HepG2 (cell line): ENCODE data around the gene ISCA1. TPM values are rescaled to one million over a fixed set of nuclear protein-coding genes. Genes with fewer than 3 reads are reported as not detected.

Source experiments
- BHLHE40 ChIP-seq: IDR thresholded peaks from 2 replicates; pipeline ENCODE4 v1.6.1; 2011; ENCODE audit warnings: low read length, improper control_type of control experiment
- EP300 ChIP-seq, 3 experiments: sonication (generic) in 1 of 3; formaldehyde crosslinking in 1 of 3; IDR thresholded peaks; 2 replicates each; pipeline versions ENCODE4 v1.5.1 to v1.6.1; 2011 to 2020; ENCODE audit warnings: low read depth in 2 of 3, low read length in 2 of 3, borderline replicate concordance in 1 of 3, improper control_type of control experiment in 1 of 3, mild to moderate bottlenecking in 1 of 3, missing genetic modification reagents in 1 of 3, moderate library complexity in 1 of 3
- MATR3 ChIP-seq: sonication (generic); formaldehyde crosslinking; IDR thresholded peaks from 2 replicates; pipeline ENCODE4 v1.4.0; 2020; ENCODE audit warnings: missing genetic modification reagents
- RELA ChIP-seq: sonication (generic); formaldehyde crosslinking; IDR thresholded peaks from 2 replicates; pipeline ENCODE4 v1.4.0; 2020; ENCODE audit warnings: missing genetic modification reagents
- RFX1 ChIP-seq: fragments of 450-650 bp; IDR thresholded peaks from 2 replicates; pipeline ENCODE4 v1.6.1; 2017
- SIX4 ChIP-seq: sonication (generic); formaldehyde crosslinking; IDR thresholded peaks from 2 replicates; pipeline ENCODE4 v1.4.0; 2020; ENCODE audit warnings: missing genetic modification reagents
- SPEN ChIP-seq: sonication (generic); formaldehyde crosslinking; IDR thresholded peaks from 2 replicates; pipeline ENCODE4 v1.5.1; 2020; ENCODE audit warnings: low read depth, mild to moderate bottlenecking, missing genetic modification reagents
- TRAFD1 ChIP-seq: sonication (generic); formaldehyde crosslinking; IDR thresholded peaks from 2 replicates; pipeline ENCODE4 v1.5.1; 2020; ENCODE audit warnings: missing genetic modification reagents, mild to moderate bottlenecking, borderline replicate concordance
- ZNF207 ChIP-seq: fragments of 450-650 bp; IDR thresholded peaks from 2 replicates; pipeline ENCODE4 v1.6.1; 2016; ENCODE audit warnings: antibody characterized with exemption, borderline replicate concordance
- ZNF382 ChIP-seq: sonication (generic); formaldehyde crosslinking; IDR thresholded peaks from 2 replicates; pipeline ENCODE4 v1.5.0; 2020; ENCODE audit warnings: missing genetic modification reagents, mild to moderate bottlenecking, borderline replicate concordance
- ZNF451 ChIP-seq: sonication (generic); formaldehyde crosslinking; IDR thresholded peaks from 2 replicates; pipeline ENCODE4 v1.5.0; 2020; ENCODE audit warnings: mild to moderate bottlenecking, missing genetic modification reagents
- ZNF576 ChIP-seq: sonication (generic); formaldehyde crosslinking; IDR thresholded peaks from 2 replicates; pipeline ENCODE4 v1.4.0; 2020; ENCODE audit warnings: mild to moderate bottlenecking, missing genetic modification reagents
- ZNF709 ChIP-seq: sonication (generic); formaldehyde crosslinking; IDR thresholded peaks from 2 replicates; pipeline ENCODE4 v1.5.0; 2020; ENCODE audit warnings: mild to moderate bottlenecking, missing genetic modification reagents
- ZNF746 ChIP-seq: sonication (generic); formaldehyde crosslinking; IDR thresholded peaks from 2 replicates; pipeline ENCODE4 v1.8.0; 2022; ENCODE audit warnings: mild to moderate bottlenecking, missing genetic modification reagents
- ZNF747 ChIP-seq: sonication (generic); formaldehyde crosslinking; IDR thresholded peaks from 2 replicates; pipeline ENCODE4 v1.8.1; 2023; ENCODE audit warnings: missing genetic modification reagents, mild to moderate bottlenecking, borderline replicate concordance
- ZNF775 ChIP-seq: sonication (generic); formaldehyde crosslinking; IDR thresholded peaks from 2 replicates; pipeline ENCODE4 v1.4.0; 2020; ENCODE audit warnings: missing genetic modification reagents, mild to moderate bottlenecking, moderate library complexity, borderline replicate concordance
- ZUFSP ChIP-seq: sonication (generic); formaldehyde crosslinking; IDR thresholded peaks from 2 replicates; pipeline ENCODE4 v1.9.0; 2021; ENCODE audit warnings: missing genetic modification reagents, mild to moderate bottlenecking, borderline replicate concordance
- polyA plus RNA-seq, 8 experiments: library from polyadenylated mRNA; depleted of rRNA in 3 of 8; stranded (reverse) in 7 of 8; unstranded in 1 of 8; fragments of >200 nt; fragmentation: Illumina TruSeq in 4 of 8; extraction: Trizol in 4 of 8; gene quantifications; 2 replicates each; pipeline versions ENCODE4 v1.2.1 to v1.2.3, GENCODE V29; 2011 to 2016; ENCODE audit warnings: low read depth in 4 of 8, missing spikeins in 1 of 8, mixed read lengths in 1 of 8; ENCODE audit not compliant: insufficient read depth in 1 of 8
- total RNA-seq, 5 experiments: library from RNA; depleted of rRNA; stranded (reverse); fragments of >200 nt; fragmentation: Illumina TruSeq; extraction: Trizol; gene quantifications; 2 replicates each; pipeline ENCODE4 v1.2.3, GENCODE V29; 2016; ENCODE audit warnings: low read depth in 1 of 5
- TF ChIP-seq, protein P1 (sequence below): IDR thresholded peaks from 2 replicates; pipeline ENCODE4 v1.6.1; 2012; ENCODE audit warnings: inconsistent platforms
- TF ChIP-seq, protein P2 (sequence below): sonication (generic); formaldehyde crosslinking; conservative IDR thresholded peaks from 2 replicates; pipeline ENCODE4 v1.5.0; 2020; ENCODE audit warnings: missing genetic modification reagents

ISCA1 gene
- total and polyA plus RNA-seq, 2 of the 13 experiments (the other 11 are each of a cell fraction or from before 2014, with no cell fraction given): 29.2 to 40.9 TPM

DNA sequence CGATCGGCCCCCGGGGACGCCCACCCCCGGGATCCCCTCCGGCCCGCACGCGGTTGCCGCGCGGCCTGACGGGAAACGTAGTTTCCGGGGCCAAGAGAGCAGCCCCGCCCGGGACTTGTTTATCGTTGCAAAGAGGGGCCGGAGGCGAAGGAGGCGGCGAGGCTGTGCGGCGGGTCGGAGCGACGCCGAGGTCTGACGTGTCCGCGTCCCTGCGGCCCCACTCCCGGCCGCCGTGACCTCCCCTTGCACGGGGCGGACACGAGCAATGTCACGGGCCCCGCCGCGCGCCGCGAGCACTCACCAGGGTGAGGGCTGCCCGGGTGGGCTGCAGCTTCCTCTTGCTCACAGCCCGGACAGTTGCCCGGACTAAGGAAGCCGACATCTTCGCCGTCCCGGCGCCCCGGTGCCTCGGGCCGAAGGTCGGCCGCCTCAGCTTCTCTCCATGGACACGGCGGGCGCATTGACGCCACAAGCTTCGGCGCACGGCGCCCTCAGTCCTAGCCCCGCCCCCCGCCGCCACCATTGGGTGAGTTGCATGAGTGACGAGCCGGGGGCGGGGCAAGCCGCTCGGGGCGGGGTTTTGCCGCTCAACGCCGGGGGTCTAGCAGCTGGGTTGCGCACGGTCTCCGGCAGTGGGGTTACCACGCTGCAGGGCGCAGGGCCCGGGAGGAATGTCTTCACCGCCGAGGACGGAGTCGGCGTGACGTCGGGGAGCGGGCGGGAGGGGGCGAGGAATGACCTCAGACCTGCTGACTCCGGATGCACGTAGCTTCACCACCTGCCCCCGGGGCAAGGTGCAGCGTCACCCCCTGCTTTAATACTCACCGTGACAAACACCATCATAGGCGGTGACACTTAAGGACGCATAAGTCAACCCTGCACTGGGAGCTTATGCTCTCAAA lies at the start of gene ISCA1 (continued):
- no peak for TF ChIP-seq ZNF746 (CRISPR knock-in tag)
- TF ChIP-seq, protein P1, sequence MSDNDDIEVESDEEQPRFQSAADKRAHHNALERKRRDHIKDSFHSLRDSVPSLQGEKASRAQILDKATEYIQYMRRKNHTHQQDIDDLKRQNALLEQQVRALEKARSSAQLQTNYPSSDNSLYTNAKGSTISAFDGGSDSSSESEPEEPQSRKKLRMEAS: peak; percentile 76
- peak; percentile 48; the same call in 1 of the 2 replicates for TF ChIP-seq ZNF747 (CRISPR knock-in tag)
- TF ChIP-seq SPEN (CRISPR knock-in tag): peak; percentile 56
- no peak for TF ChIP-seq ZNF382 (CRISPR knock-in tag)
- peak; percentile 96 for TF ChIP-seq ZNF709
- TF ChIP-seq, protein P2, sequence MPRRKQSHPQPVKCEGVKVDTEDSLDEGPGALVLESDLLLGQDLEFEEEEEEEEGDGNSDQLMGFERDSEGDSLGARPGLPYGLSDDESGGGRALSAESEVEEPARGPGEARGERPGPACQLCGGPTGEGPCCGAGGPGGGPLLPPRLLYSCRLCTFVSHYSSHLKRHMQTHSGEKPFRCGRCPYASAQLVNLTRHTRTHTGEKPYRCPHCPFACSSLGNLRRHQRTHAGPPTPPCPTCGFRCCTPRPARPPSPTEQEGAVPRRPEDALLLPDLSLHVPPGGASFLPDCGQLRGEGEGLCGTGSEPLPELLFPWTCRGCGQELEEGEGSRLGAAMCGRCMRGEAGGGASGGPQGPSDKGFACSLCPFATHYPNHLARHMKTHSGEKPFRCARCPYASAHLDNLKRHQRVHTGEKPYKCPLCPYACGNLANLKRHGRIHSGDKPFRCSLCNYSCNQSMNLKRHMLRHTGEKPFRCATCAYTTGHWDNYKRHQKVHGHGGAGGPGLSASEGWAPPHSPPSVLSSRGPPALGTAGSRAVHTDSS (CRISPR knock-in tag): no peak
- peak; percentile 46; the same call in 1 of the 2 replicates for TF ChIP-seq ZNF451 (CRISPR knock-in tag)
- TF ChIP-seq BHLHE40: no peak
- TF ChIP-seq ZNF207: no peak
- no peak; the same call in 1 of the 2 replicates for TF ChIP-seq ZNF576 (CRISPR knock-in tag)
- TF ChIP-seq RELA (CRISPR knock-in tag): no peak
- TF ChIP-seq MATR3 (CRISPR knock-in tag): no peak
- no peak for TF ChIP-seq SIX4 (CRISPR knock-in tag)
- no peak; the same call in 1 of the 2 replicates for TF ChIP-seq RFX1
- no peak for TF ChIP-seq TRAFD1 (CRISPR knock-in tag)
- no peak for TF ChIP-seq ZUFSP (CRISPR knock-in tag)
- no peak for TF ChIP-seq EP300 (IDR thresholded peaks at IDR 0.05; ENCODE audit: low read depth in 2 of 2, low read length in 2 of 2)
- 0 out of 2 replicates have a peak, but pooled peaks have one; percentile 6 for TF ChIP-seq EP300 (CRISPR knock-in tag; IDR thresholded peaks at IDR 0.05; ENCODE audit: borderline replicate concordance)
- TF ChIP-seq ZNF775 (CRISPR knock-in tag): peak; percentile 70; the same call in 1 of the 2 replicates
